GM18508 (cell line): ENCODE data around the gene ATP13A1.

ENCODE experiments used
- ATAC-seq: cut with Tn5 transposase; IDR thresholded peaks from one replicate; pipeline ENCODE4 v1.9.1; 2021; ENCODE audit warnings: moderate number of reproducible peaks; ENCODE audit not compliant: insufficient read depth, unreplicated experiment

Gene ATP13A1

DNA sequence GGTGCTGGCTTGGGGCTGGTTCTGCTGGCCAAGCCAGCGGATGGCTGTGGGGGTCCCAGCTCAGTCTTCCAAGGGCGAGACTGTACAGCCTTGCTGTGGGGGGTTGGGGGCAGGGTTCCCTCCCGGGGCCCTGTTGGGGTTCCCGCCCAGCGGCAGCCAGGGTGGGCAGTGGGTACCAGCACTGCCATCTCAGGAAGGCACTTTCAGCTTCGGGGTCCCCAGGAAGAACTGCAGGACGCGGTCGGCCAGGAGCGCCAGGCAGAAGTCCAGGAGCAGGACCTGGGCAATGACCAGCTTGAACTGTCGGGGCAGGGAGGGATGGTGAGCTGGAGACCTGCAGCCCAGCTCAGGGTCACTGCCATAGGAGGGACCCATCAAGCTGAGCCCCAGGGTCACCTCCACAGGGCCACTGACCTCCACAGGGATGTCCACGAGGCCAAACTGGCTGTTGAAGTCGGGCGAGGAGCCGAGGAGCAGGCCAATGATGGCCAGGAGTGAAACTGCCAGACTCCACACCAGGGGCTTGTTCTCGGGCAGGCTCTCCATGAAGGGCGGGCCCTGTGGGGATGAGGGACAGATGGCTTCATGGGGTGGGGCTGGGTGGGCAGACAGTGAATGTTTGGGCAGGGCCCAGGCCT, 18.1 kb downstream of the ATP13A1 start:
- ATAC-seq, result no peak

DNA sequence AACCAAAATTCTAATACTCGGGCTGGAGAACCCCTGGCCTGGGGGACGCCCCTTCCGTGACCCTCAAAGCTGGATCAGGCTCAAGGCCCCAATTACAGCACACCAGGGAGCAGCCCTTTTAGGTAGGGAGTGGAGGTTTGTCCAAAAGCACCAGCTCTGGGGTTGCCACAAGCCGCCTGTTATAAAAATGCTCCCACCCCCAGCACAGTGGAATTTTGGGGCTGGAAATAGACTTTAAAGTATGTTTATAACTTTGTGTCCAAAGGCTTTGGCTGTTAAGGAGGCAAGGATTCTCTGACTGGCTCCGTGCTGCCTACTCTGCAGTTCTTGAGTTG, 19.5 kb downstream of the ATP13A1 start:
- no peak for ATAC-seq

DNA sequence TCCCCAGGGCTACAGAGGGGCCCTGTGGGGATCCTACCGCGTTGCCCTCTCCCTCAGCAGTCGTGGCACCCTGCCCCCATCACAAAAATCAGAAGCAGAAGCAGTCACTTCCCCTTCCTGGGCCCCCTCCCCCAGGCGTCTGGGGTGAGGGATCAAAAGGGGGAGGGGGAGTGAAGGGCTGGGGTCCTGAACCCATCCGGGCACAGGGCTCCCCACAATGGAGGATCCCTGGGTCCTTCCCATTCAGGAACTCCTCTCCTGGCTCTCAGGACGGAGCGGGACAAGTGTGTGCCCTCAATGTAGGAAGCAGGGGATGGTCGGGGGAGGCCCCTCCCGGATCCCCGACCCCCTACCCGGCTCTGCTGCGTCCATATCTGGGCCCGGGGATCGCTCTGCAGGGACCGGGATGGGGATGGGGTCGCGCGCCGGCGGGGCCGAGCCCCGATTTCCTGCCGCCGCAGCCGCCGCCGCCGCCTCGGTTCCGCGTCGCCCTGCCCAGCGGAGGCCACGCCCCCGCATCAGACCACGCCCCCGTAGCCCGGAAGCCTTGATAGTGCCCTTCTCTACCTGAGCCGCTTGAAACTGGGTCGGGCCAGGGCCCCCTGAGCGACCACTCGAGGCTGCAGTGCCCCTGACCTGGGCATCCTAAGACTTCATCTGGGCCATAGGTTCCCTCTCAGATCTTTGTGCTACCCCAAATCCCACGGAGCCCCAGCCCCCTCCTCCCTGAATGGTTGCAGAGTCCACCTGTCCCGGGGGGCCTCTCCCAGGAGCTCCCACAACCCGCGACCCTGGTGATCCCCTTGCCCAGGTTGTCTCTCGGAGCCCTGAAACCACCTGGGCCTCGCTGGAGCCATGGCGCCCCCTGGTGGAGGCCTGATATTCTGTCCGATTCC, 20.1 kb downstream of the ATP13A1 start, which contains the start of gene GMIP:
Gene GMIP (minus strand): TSS at position 500 of the 896 bp plus-strand sequence. CDS start 128 bp downstream, at position 372.
- ATAC-seq, result no peak

DNA sequence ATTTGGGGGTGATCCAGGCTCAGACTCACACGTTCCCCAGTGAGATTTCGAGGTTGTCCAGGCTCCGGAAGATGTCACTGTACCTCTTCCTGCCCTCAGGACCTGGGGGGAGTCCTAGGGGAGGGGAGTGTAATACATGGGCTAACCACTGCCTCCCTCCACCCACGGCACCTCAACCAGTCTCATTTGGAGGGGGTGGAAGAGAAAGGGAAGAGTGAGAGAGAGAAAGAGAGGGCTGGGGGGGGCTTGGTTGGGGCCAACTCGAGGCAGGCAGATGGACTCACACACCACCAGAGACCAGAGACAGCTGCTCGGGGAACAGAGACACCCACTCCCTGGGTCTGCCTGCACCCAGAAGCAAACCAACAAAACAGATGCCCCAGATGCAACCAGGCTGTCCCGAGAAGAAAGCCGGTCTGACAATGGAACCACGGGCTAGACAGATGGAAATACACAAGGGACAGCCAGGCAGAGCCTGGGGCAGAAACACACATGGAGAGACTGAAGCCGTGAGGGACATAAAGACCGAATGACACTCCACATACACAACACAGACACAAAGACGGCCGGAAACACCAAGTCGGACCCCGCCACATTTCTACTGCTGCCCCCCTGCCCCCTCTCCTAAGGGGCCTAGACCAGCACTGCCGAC, 20.8 kb downstream of the ATP13A1 start:
- ATAC-seq, result no peak

DNA sequence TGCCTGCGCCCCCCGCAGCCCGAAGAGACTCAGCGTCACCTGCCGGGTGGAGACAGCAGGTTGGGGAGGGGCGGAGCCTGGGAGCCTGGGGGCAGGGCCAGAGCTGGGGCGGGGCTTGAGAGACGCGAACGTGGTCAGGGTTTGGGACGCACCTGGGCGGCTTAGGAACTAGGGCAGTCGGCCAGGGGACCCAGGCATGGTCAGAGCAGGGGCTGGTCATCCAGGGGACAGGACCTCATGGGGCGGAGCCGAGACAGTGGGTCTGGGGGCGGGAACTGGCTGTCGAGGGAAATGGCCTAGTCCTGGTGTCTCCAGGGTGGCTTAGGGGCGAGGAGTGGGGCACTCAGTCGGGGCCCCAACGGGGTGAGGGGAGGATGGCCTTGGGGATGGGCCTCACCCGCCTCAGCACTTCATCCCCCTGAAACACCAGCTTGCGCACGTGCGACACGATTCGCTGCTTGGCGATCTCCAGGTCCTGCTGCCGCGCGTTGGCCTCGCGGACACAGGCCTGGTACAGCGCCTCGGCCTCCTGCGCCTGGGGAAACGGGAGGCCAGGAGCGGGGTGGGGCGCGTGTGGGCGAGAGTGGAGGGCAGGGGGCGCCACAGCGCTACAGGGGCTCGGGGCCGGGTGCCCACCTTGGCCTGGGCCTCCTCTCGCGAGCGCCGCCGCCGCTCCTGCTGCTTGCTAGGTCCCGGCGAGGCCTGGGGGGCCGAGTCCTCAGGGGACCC, 25.8 kb downstream of the ATP13A1 start:
- ATAC-seq, result no peak

DNA sequence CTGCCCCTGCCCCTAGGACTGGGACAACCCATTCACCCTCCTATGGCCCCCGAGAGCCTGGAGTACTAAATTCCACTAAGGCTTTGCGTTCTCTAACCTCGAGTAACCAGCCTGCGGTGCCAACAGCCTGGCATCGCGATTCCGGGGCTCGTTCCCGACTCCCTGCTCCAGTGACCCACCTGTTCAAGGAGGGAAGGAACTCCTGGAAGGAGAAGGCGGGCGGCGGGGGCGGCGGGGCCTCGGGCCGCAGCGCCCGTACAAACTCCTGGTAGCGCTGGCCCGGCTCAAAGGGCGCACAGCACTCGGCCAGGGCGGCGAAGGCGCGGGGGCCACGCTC, 26.3 kb downstream of the ATP13A1 start:
- ATAC-seq, result no peak

DNA sequence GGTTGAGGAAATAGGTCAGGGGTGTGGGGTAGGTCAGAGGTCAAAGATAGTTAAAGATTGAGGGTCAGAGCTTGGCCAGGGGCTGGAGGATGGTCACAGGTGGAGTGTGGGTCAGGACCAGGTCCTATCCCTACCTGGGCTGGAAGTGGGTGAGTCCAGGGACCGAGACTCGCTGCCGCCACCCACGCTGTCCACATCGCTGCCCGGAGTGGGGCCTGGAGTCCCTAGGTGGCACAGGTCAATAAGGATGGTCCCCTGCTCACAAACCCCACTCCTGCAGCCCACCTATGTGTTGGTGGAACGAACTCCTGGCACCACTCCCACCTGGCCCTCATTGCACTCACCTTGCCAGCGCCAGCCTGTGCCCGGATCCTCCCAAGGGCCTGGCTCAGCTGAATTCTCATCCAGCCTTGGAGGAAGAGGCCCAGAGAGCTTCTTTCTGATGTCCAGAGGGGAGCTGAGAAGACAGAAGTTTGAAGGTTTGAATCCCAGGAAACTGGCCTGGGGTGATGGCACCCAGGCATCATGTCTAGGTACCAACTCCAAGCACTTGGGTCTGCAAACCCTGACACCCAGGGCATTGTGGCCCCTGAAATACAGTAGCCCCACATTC, 26.8 kb downstream of the ATP13A1 start:
- ATAC-seq, result no peak

DNA sequence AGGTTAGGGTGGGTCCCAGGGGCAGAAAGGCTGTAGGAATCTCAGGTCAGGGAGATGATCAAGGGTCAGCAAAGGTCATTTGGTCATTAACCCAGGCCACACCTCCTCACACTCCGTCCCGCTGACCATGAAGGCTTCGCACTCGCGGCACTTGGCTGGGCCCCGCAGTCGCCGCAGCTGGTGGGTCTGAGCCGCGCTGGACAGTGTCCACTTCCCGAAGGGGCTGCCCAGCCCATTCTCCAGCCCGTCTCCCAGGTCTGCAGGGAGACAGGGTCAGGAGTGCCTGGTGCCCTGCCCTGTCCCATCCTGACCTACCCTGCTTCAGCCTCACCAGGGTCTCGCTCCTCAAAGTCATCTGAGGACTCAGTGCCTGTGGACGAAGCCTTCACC, 28.2 kb downstream of the ATP13A1 start:
- no peak for ATAC-seq

DNA sequence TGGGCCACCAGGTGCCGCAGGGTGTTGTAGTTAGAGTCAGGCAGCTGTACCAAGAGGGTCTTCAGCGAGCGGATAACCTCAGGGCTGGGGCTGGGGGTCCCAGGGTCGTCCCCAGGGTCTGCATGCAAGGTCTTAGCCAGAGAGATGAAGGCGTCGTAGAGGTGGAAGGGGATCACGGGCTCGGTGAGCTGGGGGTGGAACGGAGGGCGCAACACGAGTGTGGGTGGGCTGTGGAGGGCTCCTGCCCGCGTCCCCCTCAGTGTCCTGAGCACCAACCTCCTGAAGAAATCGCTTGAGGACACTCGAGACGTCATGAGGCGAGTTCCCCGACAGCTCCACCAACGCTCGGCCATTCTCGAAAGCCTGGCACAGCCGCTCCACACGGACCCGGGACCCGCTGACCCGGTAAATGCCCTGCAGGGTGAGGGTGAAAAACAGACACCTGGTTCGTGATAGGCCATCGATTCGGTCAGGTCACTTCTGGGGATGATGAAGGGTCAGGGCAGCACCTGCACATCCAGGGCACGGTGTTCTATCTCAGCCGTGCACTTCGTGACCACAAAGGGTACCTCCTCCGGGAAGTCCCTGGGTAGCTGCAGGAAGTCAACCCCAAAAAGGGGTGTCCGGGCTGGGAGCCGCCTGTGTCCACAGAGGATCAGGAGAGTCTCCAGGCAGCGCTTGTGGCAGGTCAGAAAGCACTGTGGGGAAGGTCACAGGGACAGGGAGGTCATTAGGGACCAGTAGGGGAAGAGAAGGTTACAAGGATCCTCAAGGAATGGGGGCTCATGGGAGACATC, 28.8 kb downstream of the ATP13A1 start:
- no peak for ATAC-seq

DNA sequence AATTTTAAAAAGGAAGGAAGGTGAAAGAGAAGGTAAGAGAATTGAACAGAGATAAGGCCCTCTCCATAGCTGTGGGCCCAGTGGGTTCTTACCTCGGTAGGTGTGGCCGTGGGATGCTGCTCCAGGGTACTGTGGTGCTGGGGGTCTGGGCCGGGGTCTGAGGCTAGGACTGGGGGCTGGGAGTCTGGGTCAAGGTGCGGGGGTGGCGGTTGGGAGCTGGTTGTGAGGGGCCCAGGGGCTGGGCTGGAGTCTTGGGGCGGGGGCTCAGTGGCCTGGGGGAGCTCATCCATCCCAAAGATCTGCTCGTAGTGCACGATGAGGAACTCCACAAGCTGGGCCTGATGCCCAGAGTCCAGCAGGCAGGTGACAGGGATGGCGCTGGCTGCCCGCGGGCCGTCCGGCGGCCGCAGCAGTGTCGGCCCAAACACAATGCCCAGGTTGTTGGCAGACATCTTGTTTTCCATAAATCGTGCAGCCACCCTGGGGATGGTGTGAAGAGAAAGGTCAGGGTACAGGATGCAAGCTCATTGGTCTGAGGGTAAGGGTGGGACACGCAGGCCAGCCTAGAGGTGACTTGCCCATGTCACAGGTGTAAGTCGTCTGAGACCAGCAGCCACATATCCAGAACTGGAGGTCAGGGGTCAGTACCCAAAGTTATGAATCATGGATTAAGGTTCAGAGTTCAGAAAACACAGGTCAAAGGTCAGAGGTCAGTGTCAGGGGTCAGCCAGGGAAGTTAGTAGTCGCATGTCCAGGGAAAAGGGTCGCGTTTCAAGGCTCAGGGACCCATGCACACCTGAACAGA, 29.6 kb downstream of the ATP13A1 start:
- no peak for ATAC-seq

DNA sequence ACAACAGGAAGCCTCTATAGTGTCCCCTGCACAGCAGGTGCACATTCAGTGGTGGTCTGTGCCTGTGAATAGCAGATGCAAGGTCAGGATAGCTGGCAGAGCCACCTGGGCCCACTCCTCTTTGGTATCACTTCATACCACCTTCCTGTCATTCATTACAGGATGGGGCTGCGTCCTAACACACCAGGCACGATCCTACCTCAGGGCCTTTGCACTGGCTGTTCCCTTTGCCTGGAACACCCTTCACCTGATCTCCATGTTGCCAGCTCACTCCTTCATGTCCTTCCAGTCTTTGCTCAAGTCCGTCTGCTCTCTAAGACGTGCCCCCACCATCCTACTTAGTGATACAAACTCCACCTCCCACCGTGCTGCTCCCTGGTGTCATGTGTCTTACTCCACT, 30.8 kb downstream of the ATP13A1 start:
- no peak for ATAC-seq

DNA sequence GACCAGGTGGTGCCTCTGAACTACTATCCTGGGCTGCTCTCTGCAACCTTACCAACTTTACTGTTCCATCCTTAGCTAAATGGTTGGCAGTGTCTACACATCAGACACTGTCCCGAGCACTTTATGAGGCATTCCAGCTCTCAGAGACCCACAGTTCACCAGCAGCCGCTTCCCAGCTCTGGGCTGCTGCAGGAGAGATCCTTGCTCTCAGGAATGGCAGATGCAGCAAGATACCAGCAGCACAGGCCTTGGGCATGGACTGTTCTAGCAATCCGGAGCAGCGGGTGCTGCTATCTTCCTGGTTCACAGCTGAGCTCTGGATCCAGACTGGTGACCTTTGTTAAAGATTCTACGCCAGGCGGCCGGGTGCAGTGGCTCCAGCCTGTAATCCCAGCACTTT, 32.1 kb downstream of the ATP13A1 start:
- ATAC-seq, result no peak

DNA sequence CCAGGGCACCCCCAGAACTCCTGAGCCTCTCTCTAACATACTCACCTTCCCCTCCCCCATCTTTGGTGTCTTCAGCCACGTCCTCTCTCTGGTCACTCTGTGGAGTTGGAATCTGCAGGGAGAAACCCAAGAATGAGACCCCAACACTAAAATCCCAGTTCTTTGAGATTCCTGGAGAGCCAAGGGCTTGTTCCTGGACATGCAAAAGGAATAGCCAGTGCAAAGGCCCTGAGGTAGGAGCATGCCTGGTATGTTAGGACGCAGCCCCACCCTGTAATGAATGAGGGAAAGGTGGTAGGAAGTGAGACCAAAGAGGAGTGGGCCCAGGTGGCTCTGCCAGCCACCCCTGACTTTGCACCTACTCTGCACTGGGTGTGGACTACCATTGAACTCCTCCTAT, 33.0 kb downstream of the ATP13A1 start:
- ATAC-seq, result no peak

DNA sequence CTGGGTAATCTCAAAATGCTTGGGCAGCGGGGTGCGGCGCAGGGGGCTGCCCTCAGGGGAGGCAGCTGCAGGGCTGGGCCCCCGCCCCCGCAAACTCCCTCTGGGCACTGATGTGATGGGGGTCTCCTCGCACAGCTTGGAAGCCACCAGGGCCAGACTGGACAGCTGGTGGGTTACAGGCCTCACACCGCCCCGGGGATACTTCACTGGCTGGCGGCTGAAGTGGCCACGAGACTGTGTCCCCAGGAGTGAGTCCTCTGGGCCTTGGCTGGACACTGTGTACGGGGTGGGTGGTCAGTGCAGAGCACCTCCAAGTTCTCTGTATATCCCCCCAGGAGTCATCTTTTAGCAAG, 33.4 kb downstream of the ATP13A1 start:
- no peak for ATAC-seq

DNA sequence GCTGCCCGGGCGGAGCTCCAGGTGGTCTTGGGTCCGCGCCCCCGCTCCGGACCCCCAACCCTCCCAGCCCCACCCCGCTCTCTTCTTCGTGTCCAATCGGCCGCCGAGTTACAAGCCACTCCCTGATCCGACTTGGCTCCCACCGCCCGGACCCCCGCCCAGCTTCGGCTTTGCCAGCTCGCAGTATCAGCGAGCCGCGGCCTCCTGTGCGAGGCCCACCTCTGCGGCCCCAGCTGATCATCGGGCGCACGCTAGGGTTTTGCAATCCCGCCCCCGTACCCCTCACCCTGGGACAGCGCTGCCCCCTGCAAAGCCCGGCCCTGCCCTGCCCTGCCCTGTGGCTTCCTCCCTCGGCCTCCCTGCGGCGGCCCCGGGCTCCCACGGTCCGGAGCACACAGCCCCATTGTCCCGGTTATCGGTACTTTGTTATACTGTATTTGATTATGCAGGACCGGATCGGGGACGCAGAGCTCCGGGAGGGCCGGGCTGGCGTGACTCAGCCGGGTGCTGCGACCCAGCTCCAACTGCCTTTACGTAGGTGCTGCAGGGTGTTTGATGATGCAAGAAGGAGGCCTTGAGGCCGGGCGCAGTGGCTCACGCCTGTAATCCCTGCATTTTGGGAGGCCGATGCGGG, 34.9 kb downstream of the ATP13A1 start:
- ATAC-seq, result no peak

DNA sequence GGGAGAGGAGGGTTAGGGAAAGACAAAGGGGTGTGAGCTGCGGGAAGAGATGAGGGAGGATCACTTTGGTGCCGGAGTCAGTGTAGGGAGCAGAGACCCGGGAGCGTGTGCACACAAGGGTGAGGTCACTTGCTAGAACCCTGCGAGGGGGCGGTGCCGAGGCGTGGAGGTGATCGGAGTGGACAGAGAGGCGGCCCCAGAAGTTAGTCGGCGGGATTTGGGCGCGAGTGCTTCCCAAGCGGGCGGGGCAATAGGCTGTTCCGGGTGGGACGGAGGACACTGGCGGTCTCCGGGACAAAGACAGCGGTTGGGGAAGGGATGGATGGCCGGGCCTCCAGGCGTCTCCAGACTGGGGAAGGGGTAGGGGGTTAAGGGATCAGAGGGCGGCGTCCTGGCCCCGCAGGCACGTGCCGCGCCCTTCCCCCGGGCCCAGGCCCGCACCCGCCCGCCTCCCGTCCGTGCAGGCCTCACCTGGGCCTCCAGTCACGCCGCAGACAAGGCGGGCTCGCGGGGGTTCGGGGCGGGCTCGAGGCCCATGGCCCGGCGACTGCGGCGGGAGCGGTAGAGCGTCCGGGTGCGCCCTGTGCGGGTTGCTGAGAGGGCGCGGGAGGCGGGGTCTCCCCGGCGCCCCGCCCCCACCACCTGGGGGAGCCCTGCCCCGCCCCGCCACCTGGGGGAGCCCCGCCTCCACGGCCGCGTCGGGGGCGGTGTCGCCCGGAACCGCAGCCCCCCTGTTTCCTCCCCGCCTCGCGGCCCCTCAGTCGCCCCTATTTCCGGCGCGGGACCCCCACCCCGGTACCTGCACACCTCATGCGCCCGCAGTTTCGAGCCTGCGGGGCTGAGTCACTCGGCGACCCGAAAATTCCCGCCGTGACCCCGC, 35.6 kb downstream of the ATP13A1 start, which contains the start of gene LPAR2:
Gene LPAR2 (minus strand): TSS at position 600 of the 880 bp plus-strand sequence. CDS start 945 bp downstream, outside the sequence.
- ATAC-seq, result no peak
